HG03095 (cell line): ENCODE data around the gene KCNH5.

Experiments
- ATAC-seq: cut with Tn5 transposase; IDR thresholded peaks from one replicate; pipeline ENCODE4 v1.9.1; 2021; ENCODE audit warnings: moderate library complexity; ENCODE audit not compliant: unreplicated experiment

Gene KCNH5

DNA sequence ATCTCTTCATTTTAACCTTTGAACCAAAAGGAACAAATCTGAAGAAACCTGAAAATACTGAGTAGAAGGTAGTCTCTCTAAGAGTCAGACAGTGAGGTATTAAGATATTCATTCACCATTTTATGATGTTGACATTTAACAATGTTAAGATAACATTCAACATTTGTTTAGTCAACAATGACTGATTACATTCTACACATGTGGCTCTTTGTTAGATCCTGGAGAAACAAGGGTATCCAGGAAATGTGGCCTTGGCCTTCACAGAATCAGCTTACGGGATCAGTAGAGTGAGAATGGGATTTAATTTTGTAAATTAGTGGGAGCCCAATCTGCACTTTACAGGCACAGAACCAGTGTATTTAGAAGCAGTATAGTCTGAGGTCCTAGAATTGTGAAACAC lies 355.5 kb downstream of the KCNH5 start:
- ATAC-seq = no peak

DNA sequence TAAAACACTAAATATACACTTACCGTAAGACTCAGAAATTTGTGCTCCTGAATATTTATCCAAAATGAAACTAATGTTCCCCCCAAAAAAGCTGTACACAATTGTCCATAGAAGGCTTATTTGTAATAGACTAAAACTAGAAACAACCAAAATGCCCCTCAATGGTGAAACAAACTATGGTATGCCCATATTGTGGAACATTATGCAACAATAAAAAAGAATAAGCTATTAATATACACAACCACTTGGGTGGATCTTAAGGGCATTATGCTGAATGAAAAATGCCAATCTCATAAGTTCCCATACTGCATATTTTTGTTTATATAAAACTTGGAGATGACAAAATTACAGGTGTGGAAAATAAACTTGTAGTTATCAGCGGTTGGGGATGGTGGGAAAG lies 357.4 kb downstream of the KCNH5 start:
- ATAC-seq = no peak

GRCh38 chr14:62684376-62684775 lies 360.9 kb downstream of the KCNH5 start:
- ATAC-seq = no peak

GRCh38 chr14:62682208-62682607 lies 363.1 kb downstream of the KCNH5 start:
- ATAC-seq = no peak

DNA sequence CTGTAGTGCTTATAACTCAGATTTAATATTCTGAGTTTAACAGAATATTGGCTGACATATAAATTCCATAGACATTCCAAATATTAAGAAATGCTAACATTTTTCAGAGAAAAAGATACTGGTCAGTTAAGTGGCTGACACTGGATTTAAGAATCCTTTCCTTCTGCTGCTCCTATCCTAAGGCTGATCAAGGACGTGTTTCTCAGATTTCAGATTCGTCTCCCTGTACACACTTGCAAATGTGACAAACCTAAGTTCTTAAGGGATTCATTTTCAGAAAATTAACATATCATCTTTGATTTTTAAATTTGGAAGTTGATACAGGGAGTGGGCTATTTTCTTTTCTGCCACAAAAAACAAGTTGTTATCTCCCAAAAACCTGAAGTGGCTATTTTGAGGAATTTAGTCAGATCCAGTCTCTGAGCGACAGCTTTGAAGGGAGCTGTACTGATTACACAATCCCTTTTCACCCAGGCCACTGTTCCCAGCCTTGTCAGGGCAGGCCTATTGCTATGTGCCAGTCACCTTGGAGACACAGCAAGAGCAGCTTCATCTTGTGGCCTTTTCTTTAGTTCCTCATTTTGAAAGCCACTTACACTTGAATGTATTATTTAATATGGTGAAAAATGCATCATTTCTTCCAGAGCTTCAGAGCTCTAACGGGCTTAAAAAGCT lies 370.6 kb downstream of the KCNH5 start:
- ATAC-seq = no peak

DNA sequence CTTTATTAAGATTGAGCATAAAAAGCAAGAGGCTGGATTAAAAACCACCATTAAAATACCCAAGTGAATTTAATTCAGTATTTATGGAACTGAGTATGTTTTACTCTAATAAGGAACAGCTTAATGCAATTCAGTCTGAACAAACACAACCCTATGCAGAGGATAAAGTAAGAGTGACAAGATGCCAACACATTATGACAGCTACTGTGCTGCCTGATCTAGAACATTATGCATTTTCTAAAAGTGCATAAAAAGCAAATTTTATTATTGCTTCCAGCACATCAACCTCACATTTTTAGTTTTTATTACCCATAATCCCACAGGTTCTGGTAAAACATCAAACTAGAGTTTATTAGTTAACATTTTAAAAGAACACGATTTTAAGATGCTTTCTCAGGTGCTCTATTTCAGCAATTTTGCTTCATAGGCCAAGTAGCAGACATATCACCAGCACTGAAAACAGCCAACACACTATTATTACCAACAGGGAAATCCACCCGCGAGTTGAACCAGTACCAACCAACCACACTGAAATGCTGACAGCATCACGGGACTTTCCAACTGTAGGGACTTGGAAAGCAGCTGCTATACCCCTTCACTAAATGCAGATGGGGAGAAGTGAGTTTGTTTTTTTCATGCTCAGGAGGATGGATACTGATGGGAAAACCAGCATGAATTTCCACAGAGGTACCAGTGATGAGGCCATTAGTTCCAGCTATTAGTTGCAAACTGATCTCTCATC lies 372.1 kb downstream of the KCNH5 start:
- no peak for ATAC-seq

DNA sequence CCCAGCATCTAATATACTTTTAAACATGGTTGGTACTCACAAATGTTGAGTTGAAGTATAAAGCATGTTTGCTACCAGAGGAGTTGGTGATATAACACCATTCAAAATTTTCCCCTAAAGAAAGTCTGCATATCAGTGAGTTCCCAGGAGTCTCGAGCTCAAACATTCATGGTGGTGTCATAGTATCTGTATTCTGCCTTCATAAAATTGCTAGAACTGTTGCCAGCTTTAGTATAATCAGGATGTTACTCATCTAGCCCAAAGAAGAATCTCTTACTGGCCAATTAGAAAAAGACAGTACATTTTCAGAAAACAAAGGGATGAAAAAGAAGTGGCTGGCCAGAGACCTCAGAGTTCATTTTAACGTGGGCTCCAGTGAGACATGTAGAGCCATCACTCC lies 374.7 kb downstream of the KCNH5 start:
- ATAC-seq = no peak

GRCh38 chr14:62667421-62667914 lies 377.8 kb downstream of the KCNH5 start:
- ATAC-seq = no peak

- no peak for ATAC-seq
Measured at GRCh38 chr14:62665286-62665685, 380.0 kb downstream of the KCNH5 start.

DNA sequence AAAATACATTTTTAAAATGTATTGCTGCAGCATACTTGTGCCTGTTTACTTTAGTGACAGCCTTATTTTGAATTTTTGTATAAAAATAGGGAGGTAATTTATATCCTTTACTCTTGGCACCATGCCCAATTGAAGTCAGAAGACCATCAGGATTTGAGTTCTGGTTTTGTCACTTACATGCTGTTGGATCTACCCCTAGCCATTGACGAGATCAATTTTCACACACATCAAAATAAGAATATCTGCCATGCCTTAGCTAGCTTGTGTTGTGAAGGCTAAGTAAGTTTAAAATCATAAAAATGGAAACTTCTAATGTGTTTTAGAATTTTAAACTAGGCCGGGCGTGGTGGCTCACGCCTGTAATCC lies 381.8 kb downstream of the KCNH5 start:
- no peak for ATAC-seq

GRCh38 chr14:62662811-62663455 lies 382.3 kb downstream of the KCNH5 start:
- no peak for ATAC-seq

GRCh38 chr14:62661818-62662217 lies 383.4 kb downstream of the KCNH5 start:
- no peak for ATAC-seq

- ATAC-seq = no peak
Measured at GRCh38 chr14:62658631-62659030, 386.6 kb downstream of the KCNH5 start.

- ATAC-seq = no peak
Measured at GRCh38 chr14:62657376-62657775, 387.9 kb downstream of the KCNH5 start.

GRCh38 chr14:62655166-62655565 lies 390.1 kb downstream of the KCNH5 start:
- no peak for ATAC-seq

- no peak for ATAC-seq
Measured at GRCh38 chr14:62654641-62655040, 390.6 kb downstream of the KCNH5 start.
